Stimulated activated CD4-positive, alpha-beta T cell treated with anti-CD3 and anti-CD28 coated beads, Interleukin-12 subunit alpha, Interleukin-12 subunit beta, amount 100 ng/mL, for 24 hours (primary cell): ENCODE results near the gene UMODL1.

Experiments
- DNase-seq, 2 experiments: peaks; one replicate each; pipeline ENCODE4 v3.0.0-alpha.2; 2020; ENCODE audit warnings: low read depth in 2 of 2

The UMODL1 gene

GRCh38 chr21:42079939-42080787 lies 9.0 kb downstream of the UMODL1 start:
- no peak for DNase-seq

DNA sequence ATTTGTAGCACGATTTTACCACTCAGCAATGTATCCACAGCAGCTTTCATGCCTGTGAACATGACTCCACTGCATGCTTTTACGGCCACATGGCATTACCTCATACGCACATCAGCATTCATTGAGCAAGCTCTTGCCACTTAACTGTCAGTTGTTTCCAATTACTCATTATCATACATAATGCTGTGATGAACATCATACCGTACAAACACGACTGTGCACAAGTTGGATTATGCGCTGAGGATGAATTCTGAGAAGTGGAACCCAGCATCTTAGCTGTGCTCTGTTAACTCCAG lies 9.6 kb downstream of the UMODL1 start:
- no peak for DNase-seq

- DNase-seq: no peak
Measured at GRCh38 chr21:42081138-42081537, 10.0 kb downstream of the UMODL1 start.

DNA sequence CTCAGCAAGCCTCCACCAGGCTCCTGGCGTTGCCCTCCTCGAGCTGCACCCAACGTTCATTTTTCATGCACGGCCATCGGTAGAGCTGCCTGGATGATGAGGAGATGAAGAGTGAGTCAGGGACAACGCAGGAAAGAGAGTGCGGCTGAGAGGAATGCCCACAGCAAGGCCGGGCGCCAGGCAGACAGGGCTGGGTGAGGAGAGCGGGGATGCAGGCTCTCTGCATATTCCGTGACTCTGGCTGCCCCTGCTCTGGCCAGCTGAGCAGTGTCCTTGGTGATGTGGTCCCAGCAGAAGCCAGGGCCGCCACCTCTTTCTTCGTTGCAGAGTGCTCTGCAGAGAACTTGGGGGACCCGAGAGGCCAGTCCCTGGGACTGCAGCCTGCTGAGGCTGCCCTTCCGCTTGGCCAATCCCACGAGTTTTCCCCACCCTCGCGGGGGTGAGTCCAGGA lies 10.8 kb downstream of the UMODL1 start:
- DNase-seq: no peak

DNA sequence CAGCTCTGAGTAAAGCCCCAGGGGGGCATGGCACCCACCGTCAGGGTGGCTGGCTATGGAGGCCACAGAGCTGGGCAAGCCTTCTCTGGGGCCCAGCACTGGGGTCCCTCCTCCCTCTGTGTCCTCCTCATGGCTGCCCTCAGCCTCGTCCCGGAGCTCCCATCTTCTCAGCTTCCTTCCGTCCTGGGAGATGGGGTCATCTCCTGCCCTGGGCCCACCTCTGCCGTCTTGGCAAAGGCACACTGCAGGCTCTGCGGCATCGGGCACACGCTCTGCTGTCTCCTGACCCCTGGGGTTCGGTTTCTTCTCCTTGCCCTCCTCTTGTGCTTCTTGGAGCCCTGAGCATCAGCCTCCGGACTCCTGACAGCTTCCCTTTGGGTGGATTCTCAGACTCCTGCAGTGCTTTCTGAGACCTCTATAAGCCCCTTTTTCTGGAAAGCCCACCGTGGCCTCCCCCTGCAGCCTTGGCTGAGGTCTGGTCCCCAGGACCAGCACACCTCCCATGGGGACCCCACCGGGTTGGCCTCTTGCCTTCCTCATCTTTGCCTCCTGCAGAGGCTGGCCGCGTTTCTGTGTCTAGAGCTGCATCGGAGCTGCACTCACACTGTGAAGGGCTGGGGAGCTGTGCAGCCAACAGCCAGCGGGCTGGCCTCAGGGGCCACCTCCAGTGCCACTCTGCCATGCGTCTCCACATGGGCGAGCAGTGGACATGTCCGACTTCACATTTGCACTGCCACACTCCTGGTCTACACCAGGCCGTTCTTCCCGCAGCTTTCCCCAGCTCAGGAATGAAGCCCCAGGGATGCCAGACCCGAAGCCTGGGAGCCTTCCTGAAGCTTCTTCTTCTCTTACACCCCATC lies 11.6 kb downstream of the UMODL1 start:
- no peak for DNase-seq

- DNase-seq: no peak
Measured at GRCh38 chr21:42083361-42083690, 12.2 kb downstream of the UMODL1 start.

DNA sequence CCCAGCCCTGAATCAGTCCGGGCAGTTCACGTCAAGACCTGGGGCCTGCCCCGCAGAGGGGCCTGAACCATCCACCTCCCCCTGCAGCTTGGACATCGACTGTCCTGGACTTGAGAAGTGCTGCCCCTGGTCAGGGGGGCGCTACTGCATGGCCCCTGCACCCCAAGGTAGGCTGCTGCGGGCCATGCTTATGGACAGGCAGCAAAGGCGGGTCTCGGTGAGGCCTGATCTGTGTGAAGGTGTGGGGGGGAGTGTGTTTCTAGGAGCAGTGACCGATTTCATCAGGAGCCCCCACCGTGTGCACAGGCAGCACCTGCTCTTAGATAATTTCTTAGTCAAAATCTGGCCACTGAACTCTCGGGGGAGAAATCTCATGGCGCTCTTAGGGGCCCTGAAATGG lies 13.0 kb downstream of the UMODL1 start:
- no peak for DNase-seq

GRCh38 chr21:42085246-42086077 lies 14.3 kb downstream of the UMODL1 start:
- no peak for DNase-seq

- DNase-seq: no peak
Measured at GRCh38 chr21:42086969-42087368, 15.9 kb downstream of the UMODL1 start.

- DNase-seq: no peak
Measured at GRCh38 chr21:42088148-42088547, 17.0 kb downstream of the UMODL1 start.

DNA sequence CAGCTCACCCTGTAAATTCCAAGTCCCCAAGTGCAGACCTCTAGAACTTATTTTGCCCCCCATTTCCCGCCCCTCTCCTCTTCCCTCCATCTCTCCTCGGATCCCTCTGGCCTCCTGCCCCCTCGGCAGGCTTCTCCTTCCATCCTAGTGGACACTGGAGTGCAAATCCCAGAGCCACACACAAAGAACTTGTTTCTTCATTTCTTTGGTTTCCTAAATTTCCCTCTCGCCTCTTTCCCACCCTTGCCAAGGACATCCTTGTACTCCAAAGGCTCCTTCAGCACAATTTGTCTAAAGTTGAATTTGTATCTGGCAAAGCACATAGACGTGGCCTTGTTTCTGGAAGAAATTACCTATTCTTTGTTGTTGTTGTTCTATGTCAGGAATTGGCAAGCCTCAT lies 17.5 kb downstream of the UMODL1 start:
- DNase-seq: no peak

DNA sequence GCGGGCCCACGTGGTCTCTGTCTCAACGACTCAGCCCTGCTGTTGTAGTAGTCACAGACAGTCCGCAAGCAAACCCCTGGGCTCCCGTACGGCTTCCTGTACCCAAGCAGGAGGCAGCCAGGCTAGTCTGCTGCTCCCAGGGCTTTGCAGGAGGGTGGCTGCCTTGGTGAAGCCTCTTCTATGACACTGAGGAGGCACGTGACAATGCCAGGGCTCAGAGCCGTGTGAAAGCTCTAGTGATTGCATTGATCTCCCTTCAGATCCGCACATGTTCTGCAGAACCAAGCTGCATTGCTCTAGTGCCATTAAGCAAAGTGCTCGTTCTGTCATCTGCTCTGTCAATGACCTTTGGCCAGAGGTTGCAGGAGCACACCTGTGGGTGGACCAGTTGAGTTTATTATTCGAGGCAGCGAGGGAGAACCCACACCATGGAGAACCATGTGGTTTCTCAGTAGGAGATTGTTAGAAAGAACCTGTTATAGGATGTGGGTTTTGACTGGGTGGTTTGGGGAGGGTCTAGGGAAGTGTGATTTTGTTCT lies 18.0 kb downstream of the UMODL1 start:
- no peak for DNase-seq

DNA sequence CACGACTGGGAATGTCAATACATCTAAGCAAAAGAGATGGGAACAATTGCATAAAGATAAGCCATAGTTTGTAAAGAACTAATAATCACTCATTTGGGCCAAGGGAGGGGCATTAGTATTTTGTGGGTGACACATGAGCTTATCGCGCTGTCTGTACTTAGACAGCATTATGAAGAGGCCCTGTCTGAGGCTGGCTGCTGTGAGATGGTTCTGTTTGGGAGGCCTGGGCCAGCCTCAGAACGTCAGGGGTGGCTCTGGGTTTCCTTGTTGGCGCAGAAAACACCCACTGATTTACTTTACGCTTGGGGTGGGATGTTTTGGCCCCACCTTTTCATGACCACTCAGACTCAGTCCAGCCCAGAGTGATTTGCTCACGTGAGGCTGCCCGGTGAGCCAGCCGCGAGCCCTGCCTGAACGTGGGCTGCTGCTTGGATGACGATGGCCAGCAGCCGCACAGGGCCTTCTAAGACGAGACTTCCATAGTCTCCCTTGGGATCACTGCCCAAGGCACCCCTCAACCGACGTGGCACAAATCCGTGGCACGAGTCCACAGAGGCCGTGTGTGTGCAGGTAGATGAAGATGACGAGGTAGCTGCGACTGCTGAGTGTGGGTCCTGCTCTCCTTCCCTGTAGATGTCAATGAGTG lies 18.7 kb downstream of the UMODL1 start:
- no peak for DNase-seq

- no peak for DNase-seq
Measured at GRCh38 chr21:42091899-42092508, 20.9 kb downstream of the UMODL1 start.

GRCh38 chr21:42092771-42093170 lies 21.7 kb downstream of the UMODL1 start:
- DNase-seq: no peak

DNA sequence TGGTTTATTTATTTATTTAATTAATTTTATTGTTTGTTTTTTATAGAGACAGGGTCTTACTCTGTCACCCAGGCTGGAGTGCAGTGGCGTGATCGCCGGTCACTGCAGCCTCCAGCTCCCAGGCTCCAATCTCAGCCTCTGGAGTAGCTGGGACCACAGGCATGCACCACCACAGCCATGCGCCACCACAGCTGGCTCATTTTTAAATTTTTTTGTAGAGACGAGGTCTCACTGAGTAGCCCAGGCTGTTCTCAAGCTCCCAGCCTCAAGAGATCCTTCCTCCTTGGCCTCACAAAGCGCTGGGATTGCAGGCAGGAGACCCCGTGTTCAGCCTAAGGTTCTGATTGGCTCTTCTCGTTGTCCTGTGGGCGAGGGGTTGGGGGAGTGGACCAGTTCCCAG lies 22.1 kb downstream of the UMODL1 start:
- no peak for DNase-seq

DNA sequence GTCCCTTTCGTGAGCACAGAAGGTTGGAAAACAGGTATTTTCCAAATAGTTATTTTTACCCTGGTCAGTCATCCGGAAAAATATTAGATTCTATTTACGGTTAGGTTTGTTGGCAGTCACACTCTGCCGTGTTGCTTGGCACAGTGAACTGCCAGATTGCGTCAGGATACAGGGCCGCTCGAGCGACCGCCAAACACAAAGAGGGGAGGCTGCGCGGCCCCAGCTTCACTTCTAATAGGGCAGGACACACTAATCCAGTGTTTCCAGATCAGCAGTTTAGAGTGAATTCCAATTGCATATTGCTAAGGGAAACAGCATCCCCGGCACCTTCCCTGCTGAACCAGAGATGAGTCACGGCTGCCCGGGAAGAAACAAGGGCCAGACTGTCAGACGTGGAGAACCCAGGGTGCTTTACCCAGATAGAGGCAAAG lies 22.9 kb downstream of the UMODL1 start:
- no peak for DNase-seq

GRCh38 chr21:42094811-42095210 lies 23.7 kb downstream of the UMODL1 start:
- DNase-seq: no peak

DNA sequence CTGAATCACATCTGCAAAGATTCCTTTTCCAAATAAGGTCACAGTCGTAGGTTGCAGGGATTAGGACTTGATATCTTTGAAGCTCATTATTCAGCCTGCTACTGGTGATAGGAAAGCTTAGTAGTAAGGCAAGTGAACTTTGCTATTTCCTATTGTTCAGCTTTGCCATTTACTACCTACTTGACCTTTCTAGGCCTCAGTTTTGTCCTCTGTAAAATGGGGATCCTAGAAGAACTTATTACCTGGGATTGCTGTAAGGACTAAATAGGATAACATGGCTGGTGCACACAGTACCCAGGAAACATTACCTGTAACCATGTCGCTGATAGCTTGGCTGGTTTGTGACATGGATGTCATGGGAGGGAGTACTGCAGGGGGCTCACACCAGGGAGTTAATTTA lies 24.5 kb downstream of the UMODL1 start:
- no peak for DNase-seq

GRCh38 chr21:42096566-42096965 lies 25.4 kb downstream of the UMODL1 start:
- DNase-seq: no peak

DNA sequence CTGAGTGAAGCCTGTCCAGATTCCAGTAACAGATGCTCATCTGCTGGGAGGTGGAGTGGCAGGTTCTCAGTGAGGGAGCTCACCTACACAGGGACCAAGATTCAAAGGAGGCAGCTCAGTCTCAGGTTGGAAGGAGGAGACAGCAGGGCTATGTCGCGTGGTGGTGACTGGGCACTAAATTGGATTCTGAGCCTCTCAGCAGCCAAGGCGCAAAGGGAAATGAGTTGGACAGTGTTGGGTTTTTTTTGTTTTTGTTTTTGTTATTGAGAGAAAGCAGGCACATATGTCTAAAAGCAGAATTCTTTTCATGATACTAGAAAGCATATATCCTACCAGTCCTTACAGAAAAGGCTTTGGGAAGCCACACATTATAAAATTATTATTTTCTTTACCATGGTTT lies 26.2 kb downstream of the UMODL1 start:
- DNase-seq: no peak
